HTR-8/SVneo (cell line): Measurements from ENCODE around the gene ENDOG.
"Not testable (repeated sequence)": the region's sequence is repeated elsewhere in the genome, so short reads cannot be mapped to it uniquely, and the experiment has no call there.

Experiments
- DNase-seq: peaks from one replicate; pipeline ENCODE4 v3.0.0; 2011; ENCODE audit warnings: low spot score, mixed read lengths; ENCODE audit not compliant: insufficient read length
- FAIRE-seq: peaks from 2 replicates; lab custom pipeline; 2011; peaks lifted over from hg19 to GRCh38; lab: Jason Lieb, UNC

Gene ENDOG

GRCh38 chr9:128818099-128818838, at the start of gene ENDOG:
Gene ENDOG, plus strand, starts transcription at chr9:128818500. Its CDS starts 185 bp downstream, at chr9:128818685.
- FAIRE-seq = peak; percentile 71
- peak; percentile 99 for DNase-seq

- DNase-seq (no peak), FAIRE-seq (no peak)
These were observed 49.7 kb upstream of the ENDOG start for GRCh38 chr9:128768606-128769005.

GRCh38 chr9:128770286-128771030, 47.8 kb upstream of the ENDOG start:
- DNase-seq = no peak
- no peak for FAIRE-seq

GRCh38 chr9:128771094-128771721, 47.1 kb upstream of the ENDOG start:
- DNase-seq = peak; percentile 33
- FAIRE-seq = no peak

- DNase-seq (peak; percentile 86), FAIRE-seq (no peak)
These were observed 46.4 kb upstream of the ENDOG start, which contains the start of gene ZER1 for GRCh38 chr9:128771745-128772519. Gene ZER1, minus strand, starts transcription at chr9:128771927. Its CDS starts 16,362 bp downstream, at chr9:128755565.

GRCh38 chr9:128773049-128773448, 45.3 kb upstream of the ENDOG start:
- DNase-seq (no peak), FAIRE-seq (no peak)

GRCh38 chr9:128774804-128775203, 43.5 kb upstream of the ENDOG start:
- DNase-seq = no peak
- FAIRE-seq = no peak

GRCh38 chr9:128780093-128780492, 38.2 kb upstream of the ENDOG start:
- FAIRE-seq, DNase-seq: not testable (repeated sequence)

GRCh38 chr9:128781187-128782070, 36.9 kb upstream of the ENDOG start:
- no peak for FAIRE-seq
- DNase-seq = no peak

- FAIRE-seq (no peak), DNase-seq (no peak)
These were observed 35.6 kb upstream of the ENDOG start for GRCh38 chr9:128782669-128783068.

- DNase-seq = no peak
- no peak for FAIRE-seq
These were observed 32.9 kb upstream of the ENDOG start for GRCh38 chr9:128785427-128785826.

- FAIRE-seq = peak; percentile 16
- DNase-seq = peak; percentile 83
These were observed 31.4 kb upstream of the ENDOG start, which contains the start of gene TBC1D13 for GRCh38 chr9:128786681-128787601. Gene TBC1D13, plus strand, starts transcription at chr9:128787253. Its CDS starts 101 bp downstream, at chr9:128787354.

- FAIRE-seq = no peak
- no peak for DNase-seq
These were observed 30.6 kb upstream of the ENDOG start for GRCh38 chr9:128787659-128788058.

GRCh38 chr9:128788445-128788844, 29.9 kb upstream of the ENDOG start:
- FAIRE-seq (no peak), DNase-seq (no peak)

- no peak for FAIRE-seq
These were observed 27.8 kb upstream of the ENDOG start for GRCh38 chr9:128790536-128790935.

GRCh38 chr9:128792134-128792533, 26.2 kb upstream of the ENDOG start:
- DNase-seq (no peak), FAIRE-seq (no peak)

More at GRCh38 chr9:128790536-128790935, 27.8 kb upstream of the ENDOG start:
- no peak for DNase-seq

- FAIRE-seq (no peak), DNase-seq (no peak)
These were observed 25.2 kb upstream of the ENDOG start for GRCh38 chr9:128792978-128793686.
